GM21447 (cell line): ENCODE measurements around the gene NOTUM.

ENCODE experiments used
- ATAC-seq: cut with Tn5 transposase; IDR thresholded peaks from one replicate; pipeline ENCODE4 v1.9.1; 2021; ENCODE audit not compliant: unreplicated experiment

The NOTUM gene

GRCh38 chr17:81912441-81913309, 48.3 kb downstream of the NOTUM start:
- no peak for ATAC-seq

GRCh38 chr17:81911969-81912368, 49.0 kb downstream of the NOTUM start:
- no peak for ATAC-seq

GRCh38 chr17:81911277-81911961, 49.6 kb downstream of the NOTUM start, which contains the start of gene PCYT2:
TSS of gene PCYT2 (minus strand) at chr17:81911399. CDS start at chr17:81911355, 44 bp downstream.
- peak; percentile 67 for ATAC-seq

- ATAC-seq = peak; percentile 29
Measured at GRCh38 chr17:81910840-81911276, 50.1 kb downstream of the NOTUM start.

- ATAC-seq = no peak
Measured at GRCh38 chr17:81909966-81910839, 50.8 kb downstream of the NOTUM start.

- no peak for ATAC-seq
Measured at GRCh38 chr17:81909231-81909630, 51.8 kb downstream of the NOTUM start.

- ATAC-seq = no peak
Measured at GRCh38 chr17:81908793-81909192, 52.2 kb downstream of the NOTUM start.

GRCh38 chr17:81907219-81908145, 53.5 kb downstream of the NOTUM start:
- ATAC-seq = no peak

GRCh38 chr17:81906476-81907218, 54.3 kb downstream of the NOTUM start:
- no peak for ATAC-seq

- no peak for ATAC-seq
Measured at GRCh38 chr17:81905993-81906392, 55.0 kb downstream of the NOTUM start.

GRCh38 chr17:81905424-81905875, 55.5 kb downstream of the NOTUM start:
- no peak for ATAC-seq

- no peak for ATAC-seq
Measured at GRCh38 chr17:81904600-81905423, 56.2 kb downstream of the NOTUM start.

- no peak for ATAC-seq
Measured at GRCh38 chr17:81903896-81904599, 56.9 kb downstream of the NOTUM start.

GRCh38 chr17:81903415-81903831, 57.6 kb downstream of the NOTUM start:
- no peak for ATAC-seq

GRCh38 chr17:81902653-81903414, 58.2 kb downstream of the NOTUM start:
- ATAC-seq = no peak
